ENCODE data around the gene THAP7. TPM values are rescaled to one million over a fixed set of nuclear protein-coding genes. Genes with fewer than 3 reads are reported as not detected.

The THAP7 gene
- total RNA-seq, 4 donors from 2014 or later: 33.9 to 57.0 (median 37.4) TPM

- DNase-seq (ENCODE audit: low spot score in 2 of 2): no peak
- H3K27me3 ChIP-seq: no peaks in the 10 kb centered on the region
- no peak overlapping the region for H3K4me3 ChIP-seq
- 95% methylated on average over 20 of the region's 20 CpGs for WGBS
- H3K4me1 ChIP-seq: peaks cover 35% of the 10 kb centered on the region
- H3K9me3 ChIP-seq: no peaks in the 10 kb centered on the region
- TF ChIP-seq POLR2AphosphoS5 (IDR thresholded peaks at IDR 0.05): no peak
- no peak for TF ChIP-seq EP300 (IDR thresholded peaks at IDR 0.05)
- TF ChIP-seq, protein P1, sequence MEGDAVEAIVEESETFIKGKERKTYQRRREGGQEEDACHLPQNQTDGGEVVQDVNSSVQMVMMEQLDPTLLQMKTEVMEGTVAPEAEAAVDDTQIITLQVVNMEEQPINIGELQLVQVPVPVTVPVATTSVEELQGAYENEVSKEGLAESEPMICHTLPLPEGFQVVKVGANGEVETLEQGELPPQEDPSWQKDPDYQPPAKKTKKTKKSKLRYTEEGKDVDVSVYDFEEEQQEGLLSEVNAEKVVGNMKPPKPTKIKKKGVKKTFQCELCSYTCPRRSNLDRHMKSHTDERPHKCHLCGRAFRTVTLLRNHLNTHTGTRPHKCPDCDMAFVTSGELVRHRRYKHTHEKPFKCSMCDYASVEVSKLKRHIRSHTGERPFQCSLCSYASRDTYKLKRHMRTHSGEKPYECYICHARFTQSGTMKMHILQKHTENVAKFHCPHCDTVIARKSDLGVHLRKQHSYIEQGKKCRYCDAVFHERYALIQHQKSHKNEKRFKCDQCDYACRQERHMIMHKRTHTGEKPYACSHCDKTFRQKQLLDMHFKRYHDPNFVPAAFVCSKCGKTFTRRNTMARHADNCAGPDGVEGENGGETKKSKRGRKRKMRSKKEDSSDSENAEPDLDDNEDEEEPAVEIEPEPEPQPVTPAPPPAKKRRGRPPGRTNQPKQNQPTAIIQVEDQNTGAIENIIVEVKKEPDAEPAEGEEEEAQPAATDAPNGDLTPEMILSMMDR (IDR thresholded peaks at IDR 0.05): no peak
- TF ChIP-seq POLR2A (IDR thresholded peaks at IDR 0.05): no peak
- no peak overlapping the region for H3K27ac ChIP-seq
- H3K36me3 ChIP-seq: no peaks in the 10 kb centered on the region
Measured at GRCh38 chr22:20959578-20960461, 42.1 kb downstream of the THAP7 start.

DNA sequence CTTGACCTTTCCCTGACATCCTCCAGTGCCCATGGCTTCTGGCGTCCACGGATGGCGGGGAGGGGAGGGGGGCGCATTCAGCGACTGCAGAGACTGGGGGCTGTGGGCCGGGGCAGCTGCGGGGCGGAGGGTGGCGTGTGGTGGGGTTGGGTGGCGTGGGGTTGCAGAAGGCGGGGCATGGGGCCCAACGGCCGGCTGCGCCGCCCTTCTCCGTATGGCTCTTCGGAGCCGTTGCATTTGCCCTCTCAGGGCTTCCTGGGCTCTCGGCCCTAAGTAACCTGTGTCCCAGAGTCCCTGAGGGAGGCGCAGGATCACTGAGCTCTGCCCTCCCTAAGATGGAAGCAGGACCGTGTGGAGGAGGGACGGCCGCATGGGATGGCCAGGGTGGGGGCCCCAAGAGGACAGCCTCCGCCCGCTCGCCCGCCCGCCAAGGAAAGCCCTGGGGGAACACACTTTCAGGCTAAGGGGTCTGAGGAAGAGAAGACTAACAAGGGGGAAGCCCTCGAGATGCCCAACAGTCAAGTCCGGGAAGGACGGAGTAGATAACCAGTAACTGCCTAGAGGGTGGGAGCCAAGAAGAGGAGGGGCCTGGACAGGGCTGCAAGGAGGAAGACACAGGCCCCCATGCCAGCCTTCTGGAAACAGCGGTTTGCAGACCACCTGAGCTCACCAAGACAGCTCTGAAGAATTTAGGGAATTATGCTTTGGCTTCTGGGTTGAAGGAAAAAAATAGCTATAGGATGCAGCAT, 44.1 kb downstream of the THAP7 start:
- no peak overlapping the region for H3K27ac ChIP-seq
- peak overlapping the region; percentile 78 for H3K4me3 ChIP-seq
- TF ChIP-seq EP300 (IDR thresholded peaks at IDR 0.05): no peak
- no peak for TF ChIP-seq POLR2A (IDR thresholded peaks at IDR 0.05)
- TF ChIP-seq, protein P1 (IDR thresholded peaks at IDR 0.05): no peak
- TF ChIP-seq POLR2AphosphoS5 (IDR thresholded peaks at IDR 0.05): no peak
- peaks cover 7% of the 10 kb centered on the region for H3K36me3 ChIP-seq
- peak in 1 of 2 donors; percentile 67 for DNase-seq (ENCODE audit: low spot score in 2 of 2)
- no peaks in the 10 kb centered on the region for H3K27me3 ChIP-seq
- 10% methylated on average over 9 of the region's 32 CpGs for WGBS
- H3K9me3 ChIP-seq: no peaks in the 10 kb centered on the region
- H3K4me1 ChIP-seq: peaks cover 42% of the 10 kb centered on the region

- no peak for TF ChIP-seq POLR2AphosphoS5 (IDR thresholded peaks at IDR 0.05)
- TF ChIP-seq EP300 (IDR thresholded peaks at IDR 0.05): no peak
- TF ChIP-seq, protein P1 (IDR thresholded peaks at IDR 0.05): no peak
- no peak for TF ChIP-seq POLR2A (IDR thresholded peaks at IDR 0.05)
- Histone ChIP-seq H3K4me1 (peaks cover 42% of the 10 kb centered on the region), H3K36me3 (peaks cover 12% of the 10 kb centered on the region), H3K27me3 (no peaks in the 10 kb centered on the region), H3K9me3 (no peaks in the 10 kb centered on the region), H3K27ac (peak overlapping the region; percentile 28), H3K4me3 (peak overlapping the region; percentile 78)
- WGBS: 4% methylated on average over 15 of the region's 59 CpGs
- no peak for DNase-seq (ENCODE audit: low spot score in 2 of 2)
Measured at GRCh38 chr22:20957102-20957682, 44.7 kb downstream of the THAP7 start.

DNA sequence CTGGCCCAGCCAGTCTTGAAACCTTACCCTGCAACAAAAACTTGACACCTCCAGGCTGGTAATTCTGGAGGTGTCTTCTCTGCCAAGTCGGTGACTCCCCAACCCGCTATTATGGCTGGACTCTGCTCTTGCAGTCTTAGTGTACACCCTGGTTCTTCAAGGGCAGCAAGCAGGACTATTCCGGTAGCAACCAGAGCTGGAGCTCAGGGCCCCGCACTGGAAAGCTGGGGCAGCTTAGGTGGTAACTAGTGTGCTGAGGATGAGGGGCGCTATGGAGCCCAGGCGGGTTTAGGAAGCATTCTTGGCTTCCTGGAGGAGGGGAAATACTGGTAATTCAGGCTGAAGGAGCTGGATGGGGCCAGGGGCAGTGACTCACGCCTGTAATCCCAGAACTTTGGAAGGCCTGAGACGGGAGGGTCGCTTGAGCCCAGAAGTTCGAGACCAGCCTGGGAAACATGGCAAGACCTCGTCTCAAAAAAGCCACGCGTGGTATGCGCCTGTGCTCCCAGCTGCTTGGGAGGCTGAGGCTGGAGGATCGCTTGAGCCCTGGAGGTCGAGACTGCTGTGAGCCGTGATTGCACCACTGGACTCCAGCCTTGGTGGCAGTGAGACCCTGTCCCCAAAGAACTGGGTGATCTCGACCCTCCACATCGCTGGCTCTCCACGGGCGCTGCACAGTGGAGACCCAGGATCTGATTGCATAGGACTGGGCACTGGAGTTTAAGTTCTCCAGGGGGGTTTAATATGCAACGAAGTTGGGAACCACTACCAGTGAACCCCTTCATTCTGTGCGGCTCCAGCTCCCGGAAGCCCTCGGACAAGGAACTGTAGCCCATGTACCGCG, 45.4 kb downstream of the THAP7 start:
- H3K27ac ChIP-seq: peak overlapping the region; percentile 11
- no peaks in the 10 kb centered on the region for H3K27me3 ChIP-seq
- DNase-seq (ENCODE audit: low spot score in 2 of 2): no peak
- H3K36me3 ChIP-seq: peaks cover 17% of the 10 kb centered on the region
- TF ChIP-seq POLR2A (IDR thresholded peaks at IDR 0.05) (no peak), EP300 (IDR thresholded peaks at IDR 0.05) (no peak), POLR2AphosphoS5 (IDR thresholded peaks at IDR 0.05) (no peak)
- TF ChIP-seq, protein P1 (IDR thresholded peaks at IDR 0.05): no peak
- H3K4me3 ChIP-seq: peak overlapping the region; percentile 78
- no peaks in the 10 kb centered on the region for H3K9me3 ChIP-seq
- peaks cover 43% of the 10 kb centered on the region for H3K4me1 ChIP-seq
- WGBS: 30% methylated on average over 13 of the region's 27 CpGs

All from suprapubic skin (tissue), 4 donors.